OCI-LY1 (cell line): Measurements from ENCODE around the gene ST7.

Experiments
- H2AFZ ChIP-seq: fragments of 200-600 bp; sonication (generic), shearing (Covaris generic); 2 replicates; pipeline ENCODE4 v1.6.0; 2014; ENCODE audit warnings: antibody characterized with exemption, mild to moderate bottlenecking, low read length
- H3F3A ChIP-seq: fragments of 200-600 bp; sonication (generic), shearing (Covaris generic); 2 replicates; pipeline ENCODE4 v1.6.0; 2014; ENCODE audit warnings: mild to moderate bottlenecking, antibody characterized with exemption, low read length, moderate library complexity; ENCODE audit not compliant: insufficient read depth
- H3K27ac ChIP-seq: fragments of 200-600 bp; sonication (generic); 2 replicates; pipeline ENCODE4 v1.5.1; 2014; ENCODE audit warnings: low read length, mixed run types, mild to moderate bottlenecking, low read depth; ENCODE audit not compliant: poor library complexity, severe bottlenecking
- H3K27me3 ChIP-seq: fragments of 200-600 bp; sonication (generic); 2 replicates; pipeline ENCODE4 v1.6.0; 2014; ENCODE audit warnings: antibody characterized with exemption, mild to moderate bottlenecking, low read length, moderate library complexity; ENCODE audit not compliant: insufficient read depth
- H3K36me3 ChIP-seq: fragments of 200-600 bp; sonication (generic); 2 replicates; pipeline ENCODE4 v1.6.1; 2014; ENCODE audit warnings: mild to moderate bottlenecking, antibody characterized with exemption, low read length, moderate library complexity, mixed read lengths; ENCODE audit not compliant: insufficient read depth
- H3K4me1 ChIP-seq: fragments of 200-600 bp; sonication (generic); 2 replicates; pipeline ENCODE4 v1.5.1; 2014; ENCODE audit warnings: mild to moderate bottlenecking, low read length, moderate library complexity; ENCODE audit not compliant: insufficient read depth, severe bottlenecking
- H3K4me2 ChIP-seq: fragments of 200-600 bp; sonication (generic), shearing (Covaris generic); 2 replicates; pipeline ENCODE4 v1.6.1; 2014; ENCODE audit warnings: low read length
- H3K4me3 ChIP-seq: fragments of 200-600 bp; sonication (generic); 2 replicates; pipeline ENCODE4 v1.5.1; 2014; ENCODE audit warnings: low read length, low read depth, mild to moderate bottlenecking, mixed read lengths; ENCODE audit not compliant: poor library complexity, severe bottlenecking
- H3K79me2 ChIP-seq: fragments of 200-600 bp; shearing (Covaris generic); 2 replicates; pipeline ENCODE4 v1.6.1; 2016; ENCODE audit warnings: mixed run types, low read length, mixed read lengths; ENCODE audit not compliant: insufficient read depth
- H3K9ac ChIP-seq: fragments of 200-600 bp; sonication (generic), shearing (Covaris generic); 2 replicates; pipeline ENCODE4 v1.6.1; 2014; ENCODE audit warnings: mild to moderate bottlenecking, low read length, mixed read lengths
- H3K9me2 ChIP-seq: fragments of 200-600 bp; sonication (generic), shearing (Covaris generic); 2 replicates; pipeline ENCODE4 v1.6.1; 2014; ENCODE audit warnings: low read depth, mild to moderate bottlenecking, low read length, mixed read lengths
- H3K9me3 ChIP-seq: fragments of 200-600 bp; shearing (Covaris generic); 2 replicates; pipeline ENCODE4 v1.6.1; 2014; ENCODE audit warnings: low read length, mixed read lengths
- H4K20me1 ChIP-seq: fragments of 200-600 bp; sonication (generic), shearing (Covaris generic); 2 replicates; pipeline ENCODE4 v1.6.0; 2016; ENCODE audit warnings: mild to moderate bottlenecking, low read length; ENCODE audit not compliant: insufficient read depth
- EZH2 ChIP-seq: fragments of 200-600 bp; sonication (generic), shearing (Covaris generic); IDR thresholded peaks from 2 replicates; pipeline ENCODE4 v1.8.0; 2017; ENCODE audit warnings: borderline replicate concordance, mixed run types, mild to moderate bottlenecking, antibody characterized with exemption, low read length, moderate library complexity, mixed read lengths
- TF ChIP-seq, protein P1 (sequence below): fragments of 200-600 bp; sonication (generic), shearing (Covaris generic); IDR thresholded peaks from 2 replicates; pipeline ENCODE4 v1.5.1; 2017; ENCODE audit warnings: mild to moderate bottlenecking, antibody characterized with exemption, low read length, moderate library complexity, mixed read lengths

The ST7 gene

DNA sequence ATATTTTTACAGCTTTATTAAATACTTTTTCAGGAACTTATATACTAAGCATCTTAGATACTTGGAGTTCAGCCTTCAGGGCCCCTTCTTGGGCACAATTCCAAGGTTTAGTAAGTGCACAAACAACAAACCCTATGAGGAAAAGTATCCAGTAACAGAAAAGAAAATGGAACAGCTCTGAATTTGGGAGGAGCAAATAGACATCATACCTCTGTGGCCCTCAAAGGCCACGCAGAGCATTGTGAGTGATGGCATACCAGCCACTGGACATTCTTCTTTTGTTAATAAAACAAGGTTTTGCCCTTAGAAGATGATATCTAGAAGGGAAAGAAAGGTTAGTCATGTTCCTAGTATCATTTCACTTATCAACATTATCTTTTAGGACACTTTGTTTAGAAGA is 46.0 kb downstream of the ST7 start:
- Histone ChIP-seq H2AFZ (no peak overlapping the region), H3K79me2 (no peaks in the 10 kb centered on the region), H3K27ac (no peak overlapping the region), H3K9ac (no peak overlapping the region), H3K36me3 (no peaks in the 10 kb centered on the region), H3F3A (no peaks in the 10 kb centered on the region), H4K20me1 (no peaks in the 10 kb centered on the region), H3K27me3 (no peaks in the 10 kb centered on the region), H3K4me3 (no peak overlapping the region), H3K9me2 (no peaks in the 10 kb centered on the region), H3K9me3 (no peaks in the 10 kb centered on the region), H3K4me2 (no peak overlapping the region), H3K4me1 (no peaks in the 10 kb centered on the region)
- no peak for TF ChIP-seq EZH2
- TF ChIP-seq, protein P1, sequence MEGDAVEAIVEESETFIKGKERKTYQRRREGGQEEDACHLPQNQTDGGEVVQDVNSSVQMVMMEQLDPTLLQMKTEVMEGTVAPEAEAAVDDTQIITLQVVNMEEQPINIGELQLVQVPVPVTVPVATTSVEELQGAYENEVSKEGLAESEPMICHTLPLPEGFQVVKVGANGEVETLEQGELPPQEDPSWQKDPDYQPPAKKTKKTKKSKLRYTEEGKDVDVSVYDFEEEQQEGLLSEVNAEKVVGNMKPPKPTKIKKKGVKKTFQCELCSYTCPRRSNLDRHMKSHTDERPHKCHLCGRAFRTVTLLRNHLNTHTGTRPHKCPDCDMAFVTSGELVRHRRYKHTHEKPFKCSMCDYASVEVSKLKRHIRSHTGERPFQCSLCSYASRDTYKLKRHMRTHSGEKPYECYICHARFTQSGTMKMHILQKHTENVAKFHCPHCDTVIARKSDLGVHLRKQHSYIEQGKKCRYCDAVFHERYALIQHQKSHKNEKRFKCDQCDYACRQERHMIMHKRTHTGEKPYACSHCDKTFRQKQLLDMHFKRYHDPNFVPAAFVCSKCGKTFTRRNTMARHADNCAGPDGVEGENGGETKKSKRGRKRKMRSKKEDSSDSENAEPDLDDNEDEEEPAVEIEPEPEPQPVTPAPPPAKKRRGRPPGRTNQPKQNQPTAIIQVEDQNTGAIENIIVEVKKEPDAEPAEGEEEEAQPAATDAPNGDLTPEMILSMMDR, result no peak

DNA sequence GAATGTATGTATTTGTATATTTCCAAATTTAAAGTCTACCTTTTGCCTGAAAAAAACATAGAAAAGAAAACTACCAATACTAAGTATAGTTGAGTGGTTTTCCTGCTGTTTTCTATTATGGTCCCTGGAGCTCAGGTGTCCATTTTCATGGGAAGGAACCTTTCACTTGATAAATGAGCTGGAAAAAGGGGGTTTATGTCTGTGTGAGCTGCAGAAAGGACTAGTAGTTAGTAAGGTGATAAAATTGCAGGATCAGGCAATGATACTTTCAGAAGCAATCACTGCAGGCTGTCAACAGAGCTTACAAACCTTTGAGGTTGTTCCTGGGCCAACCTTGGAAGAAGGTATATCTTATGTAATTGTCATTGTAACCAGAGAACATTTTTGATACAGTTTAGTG is 48.0 kb downstream of the ST7 start:
- no peak overlapping the region for H3K27ac ChIP-seq
- no peak overlapping the region for H2AFZ ChIP-seq
- H3K4me2 ChIP-seq, result no peak overlapping the region
- H3K4me3 ChIP-seq, result no peak overlapping the region
- no peaks in the 10 kb centered on the region for H3K9me3 ChIP-seq
- no peaks in the 10 kb centered on the region for H3F3A ChIP-seq
- no peaks in the 10 kb centered on the region for H4K20me1 ChIP-seq
- no peaks in the 10 kb centered on the region for H3K9me2 ChIP-seq
- no peaks in the 10 kb centered on the region for H3K79me2 ChIP-seq
- no peaks in the 10 kb centered on the region for H3K36me3 ChIP-seq
- no peak for TF ChIP-seq EZH2
- TF ChIP-seq, protein P1, result no peak
- no peaks in the 10 kb centered on the region for H3K4me1 ChIP-seq
- no peaks in the 10 kb centered on the region for H3K27me3 ChIP-seq
- H3K9ac ChIP-seq, result no peak overlapping the region

DNA sequence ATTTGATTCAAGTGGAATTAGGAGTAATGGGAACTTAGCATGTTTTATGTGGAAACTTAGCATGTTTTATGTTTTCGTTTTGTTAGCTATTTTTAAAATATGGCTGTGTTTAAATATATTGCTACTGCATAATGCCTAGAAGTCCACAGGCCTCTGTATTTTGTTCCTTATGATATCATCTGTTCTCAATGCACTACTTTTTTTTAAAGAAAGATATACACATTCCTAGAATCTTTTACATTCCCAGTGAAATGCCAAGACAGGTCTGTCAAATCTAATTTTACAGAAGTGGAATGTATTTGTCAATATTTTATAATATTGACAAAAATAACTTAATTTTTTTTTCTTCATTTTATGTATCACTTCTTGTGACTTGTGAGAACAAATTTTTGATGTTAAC is 51.6 kb downstream of the ST7 start:
- Histone ChIP-seq H3K36me3 (no peaks in the 10 kb centered on the region), H3K4me3 (no peak overlapping the region), H3K79me2 (no peaks in the 10 kb centered on the region), H3K9ac (no peak overlapping the region), H2AFZ (no peak overlapping the region), H4K20me1 (no peaks in the 10 kb centered on the region), H3K27me3 (no peaks in the 10 kb centered on the region), H3K4me1 (no peaks in the 10 kb centered on the region), H3K9me2 (no peaks in the 10 kb centered on the region), H3K4me2 (no peak overlapping the region), H3F3A (no peaks in the 10 kb centered on the region), H3K27ac (no peak overlapping the region), H3K9me3 (no peaks in the 10 kb centered on the region)
- TF ChIP-seq EZH2, result no peak
- TF ChIP-seq, protein P1, result no peak
